HepG2 (cell line): ENCODE results near the gene RNF6. TPM values are rescaled to one million over a fixed set of nuclear protein-coding genes. Genes with fewer than 3 reads are reported as not detected.
A peak's percentile ranks its signal among the peaks of the same experiment; 100 is the strongest.

Experiments
- ATF5 ChIP-seq: sonication (generic); formaldehyde crosslinking; IDR thresholded peaks from 2 replicates; pipeline ENCODE4 v1.4.0; 2020; ENCODE audit warnings: mild to moderate bottlenecking, low read depth, missing genetic modification reagents
- JARID2 ChIP-seq: sonication (generic); formaldehyde crosslinking; IDR thresholded peaks from 2 replicates; pipeline ENCODE4 v1.8.1; 2023; ENCODE audit warnings: missing genetic modification reagents, inconsistent platforms; ENCODE audit not compliant: insufficient replicate concordance
- MBD4 ChIP-seq: IDR thresholded peaks from 2 replicates; pipeline ENCODE4 v1.6.1; 2012; ENCODE audit warnings: low read length, inconsistent platforms, borderline replicate concordance
- MED8 ChIP-seq: sonication (generic); formaldehyde crosslinking; IDR thresholded peaks from 2 replicates; pipeline ENCODE4 v1.8.1; 2023; ENCODE audit warnings: mild to moderate bottlenecking, missing genetic modification reagents; ENCODE audit not compliant: insufficient replicate concordance
- MIER3 ChIP-seq: IDR thresholded peaks from 2 replicates; pipeline ENCODE4 v1.6.1; 2016; ENCODE audit warnings: missing compliant biosample characterization, borderline replicate concordance
- NRL ChIP-seq: sonication (generic); formaldehyde crosslinking; IDR thresholded peaks from 2 replicates; pipeline ENCODE4 v1.5.0; 2020; ENCODE audit warnings: missing genetic modification reagents, mild to moderate bottlenecking, moderate library complexity, borderline replicate concordance
- REST ChIP-seq, 2 experiments: IDR thresholded peaks; 2 replicates each; pipeline ENCODE4 v1.6.1; 2011 to 2012; ENCODE audit warnings: low read length in 2 of 2, borderline replicate concordance in 1 of 2, low read depth in 1 of 2, mild to moderate bottlenecking in 1 of 2, moderate library complexity in 1 of 2
- THAP8 ChIP-seq: sonication (generic); formaldehyde crosslinking; IDR thresholded peaks from 2 replicates; pipeline ENCODE4 v1.5.1; 2020; ENCODE audit warnings: missing genetic modification reagents, mild to moderate bottlenecking, borderline replicate concordance
- ZNF430 ChIP-seq: sonication (generic); formaldehyde crosslinking; IDR thresholded peaks from 2 replicates; pipeline ENCODE4 v1.9.0; 2021; ENCODE audit warnings: mild to moderate bottlenecking, missing genetic modification reagents
- ZNF547 ChIP-seq: sonication (generic); formaldehyde crosslinking; IDR thresholded peaks from 2 replicates; pipeline ENCODE4 v1.5.1; 2020; ENCODE audit warnings: mild to moderate bottlenecking, missing genetic modification reagents
- ZNF652 ChIP-seq: IDR thresholded peaks from 2 replicates; pipeline ENCODE4 v1.6.1; 2016; ENCODE audit warnings: low read depth, borderline replicate concordance
- ZNF687 ChIP-seq: sonication (generic); formaldehyde crosslinking; IDR thresholded peaks from 2 replicates; pipeline ENCODE4 v1.5.1; 2020; ENCODE audit warnings: mild to moderate bottlenecking, missing genetic modification reagents, moderate library complexity
- polyA plus RNA-seq, 8 experiments: library from polyadenylated mRNA; depleted of rRNA in 3 of 8; stranded (reverse) in 7 of 8; unstranded in 1 of 8; fragments of >200 nt; fragmentation: Illumina TruSeq in 4 of 8; extraction: Trizol in 4 of 8; gene quantifications; 2 replicates each; pipeline versions ENCODE4 v1.2.1 to v1.2.3, GENCODE V29; 2011 to 2016; ENCODE audit warnings: low read depth in 4 of 8, missing spikeins in 1 of 8, mixed read lengths in 1 of 8; ENCODE audit not compliant: insufficient read depth in 1 of 8
- total RNA-seq, 5 experiments: library from RNA; depleted of rRNA; stranded (reverse); fragments of >200 nt; fragmentation: Illumina TruSeq; extraction: Trizol; gene quantifications; 2 replicates each; pipeline ENCODE4 v1.2.3, GENCODE V29; 2016; ENCODE audit warnings: low read depth in 1 of 5
- TF ChIP-seq, protein P1 (sequence below): sonication (generic); formaldehyde crosslinking; IDR thresholded peaks from 2 replicates; pipeline ENCODE4 v1.5.0; 2020; ENCODE audit warnings: missing genetic modification reagents
- TF ChIP-seq, protein P2 (sequence below): sonication (generic); formaldehyde crosslinking; IDR thresholded peaks from 2 replicates; pipeline ENCODE4 v1.9.0; 2021; ENCODE audit warnings: missing genetic modification reagents, borderline replicate concordance

RNF6 gene
- total and polyA plus RNA-seq, 2 of the 13 experiments (the other 11 are each of a cell fraction or from before 2014, with no cell fraction given) = 14.6 to 36.8 TPM

GRCh38 chr13:26186118-26186870 lies 35.8 kb downstream of the RNF6 start (continued):
- TF ChIP-seq ZNF652 (CRISPR knock-in tag) (no peak), MIER3 (no peak), REST (IDR thresholded peaks at IDR 0.05; ENCODE audit: borderline replicate concordance in 1 of 2, low read depth in 1 of 2, low read length in 2 of 2) (no peak), THAP8 (CRISPR knock-in tag) (no peak), NRL (CRISPR knock-in tag) (peak; percentile 86), ZNF687 (CRISPR knock-in tag) (peak; percentile 99), ATF5 (CRISPR knock-in tag) (no peak), MBD4 (no peak), MED8 (CRISPR knock-in tag) (no peak), JARID2 (CRISPR knock-in tag) (no peak), ZNF547 (CRISPR knock-in tag) (peak; percentile 93), ZNF430 (CRISPR knock-in tag) (peak; percentile 85; the same call in 1 of the 2 replicates)
- TF ChIP-seq, protein P1, sequence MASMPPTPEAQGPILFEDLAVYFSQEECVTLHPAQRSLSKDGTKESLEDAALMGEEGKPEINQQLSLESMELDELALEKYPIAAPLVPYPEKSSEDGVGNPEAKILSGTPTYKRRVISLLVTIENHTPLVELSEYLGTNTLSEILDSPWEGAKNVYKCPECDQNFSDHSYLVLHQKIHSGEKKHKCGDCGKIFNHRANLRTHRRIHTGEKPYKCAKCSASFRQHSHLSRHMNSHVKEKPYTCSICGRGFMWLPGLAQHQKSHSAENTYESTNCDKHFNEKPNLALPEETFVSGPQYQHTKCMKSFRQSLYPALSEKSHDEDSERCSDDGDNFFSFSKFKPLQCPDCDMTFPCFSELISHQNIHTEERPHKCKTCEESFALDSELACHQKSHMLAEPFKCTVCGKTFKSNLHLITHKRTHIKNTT (CRISPR knock-in tag) = no peak
- TF ChIP-seq, protein P2, sequence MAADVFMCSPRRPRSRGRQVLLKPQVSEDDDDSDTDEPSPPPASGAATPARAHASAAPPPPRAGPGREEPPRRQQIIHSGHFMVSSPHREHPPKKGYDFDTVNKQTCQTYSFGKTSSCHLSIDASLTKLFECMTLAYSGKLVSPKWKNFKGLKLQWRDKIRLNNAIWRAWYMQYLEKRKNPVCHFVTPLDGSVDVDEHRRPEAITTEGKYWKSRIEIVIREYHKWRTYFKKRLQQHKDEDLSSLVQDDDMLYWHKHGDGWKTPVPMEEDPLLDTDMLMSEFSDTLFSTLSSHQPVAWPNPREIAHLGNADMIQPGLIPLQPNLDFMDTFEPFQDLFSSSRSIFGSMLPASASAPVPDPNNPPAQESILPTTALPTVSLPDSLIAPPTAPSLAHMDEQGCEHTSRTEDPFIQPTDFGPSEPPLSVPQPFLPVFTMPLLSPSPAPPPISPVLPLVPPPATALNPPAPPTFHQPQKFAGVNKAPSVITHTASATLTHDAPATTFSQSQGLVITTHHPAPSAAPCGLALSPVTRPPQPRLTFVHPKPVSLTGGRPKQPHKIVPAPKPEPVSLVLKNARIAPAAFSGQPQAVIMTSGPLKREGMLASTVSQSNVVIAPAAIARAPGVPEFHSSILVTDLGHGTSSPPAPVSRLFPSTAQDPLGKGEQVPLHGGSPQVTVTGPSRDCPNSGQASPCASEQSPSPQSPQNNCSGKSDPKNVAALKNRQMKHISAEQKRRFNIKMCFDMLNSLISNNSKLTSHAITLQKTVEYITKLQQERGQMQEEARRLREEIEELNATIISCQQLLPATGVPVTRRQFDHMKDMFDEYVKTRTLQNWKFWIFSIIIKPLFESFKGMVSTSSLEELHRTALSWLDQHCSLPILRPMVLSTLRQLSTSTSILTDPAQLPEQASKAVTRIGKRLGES (CRISPR knock-in tag) = no peak
